Erythroblast (primary cell): Measurements from ENCODE around the gene XRCC1.

ENCODE experiments used
- GATA1 ChIP-seq: IDR thresholded peaks from 2 replicates; pipeline ENCODE4 v1.6.1; 2011; ENCODE audit warnings: low read depth, mild to moderate bottlenecking, control low read depth, low read length, moderate library complexity
- POLR2A ChIP-seq: IDR thresholded peaks from 2 replicates; pipeline ENCODE4 v1.6.1; 2011; ENCODE audit warnings: mild to moderate bottlenecking, low read length

DNA sequence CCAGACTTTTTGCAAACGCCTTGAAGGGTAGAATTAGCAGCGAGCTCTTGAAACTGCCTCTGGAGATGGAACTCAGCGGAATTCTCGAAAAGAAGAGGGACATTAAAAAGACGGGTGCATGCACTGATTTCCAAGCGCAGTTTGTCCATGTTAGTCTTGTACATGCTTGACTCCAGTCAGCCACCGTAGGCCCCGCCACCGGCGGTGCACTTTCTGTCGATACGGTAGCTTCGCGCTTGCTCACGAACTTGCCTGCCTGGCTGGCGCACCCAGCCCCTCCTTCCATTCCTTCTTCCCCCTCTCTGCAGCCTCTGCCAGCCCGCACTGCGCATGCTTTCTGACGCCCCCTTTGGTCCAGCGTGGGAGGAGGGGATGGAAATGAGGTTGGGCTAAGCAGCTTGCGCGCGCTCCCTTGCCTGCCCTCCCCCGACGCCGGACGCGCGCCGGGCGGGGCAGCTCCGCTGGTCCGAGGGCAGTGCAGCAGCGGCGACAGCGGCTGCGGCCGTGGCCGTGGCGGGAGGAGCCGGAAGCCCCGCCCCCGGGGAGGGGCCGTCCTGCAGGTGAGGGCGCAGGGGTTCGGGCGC is 42.3 kb downstream of the XRCC1 start, which contains the start of gene ZNF575:
- peak; percentile 32 for TF ChIP-seq POLR2A
- TF ChIP-seq GATA1, result no peak
